ENCODE measurements around the gene POLR2L.

The POLR2L gene

DNA sequence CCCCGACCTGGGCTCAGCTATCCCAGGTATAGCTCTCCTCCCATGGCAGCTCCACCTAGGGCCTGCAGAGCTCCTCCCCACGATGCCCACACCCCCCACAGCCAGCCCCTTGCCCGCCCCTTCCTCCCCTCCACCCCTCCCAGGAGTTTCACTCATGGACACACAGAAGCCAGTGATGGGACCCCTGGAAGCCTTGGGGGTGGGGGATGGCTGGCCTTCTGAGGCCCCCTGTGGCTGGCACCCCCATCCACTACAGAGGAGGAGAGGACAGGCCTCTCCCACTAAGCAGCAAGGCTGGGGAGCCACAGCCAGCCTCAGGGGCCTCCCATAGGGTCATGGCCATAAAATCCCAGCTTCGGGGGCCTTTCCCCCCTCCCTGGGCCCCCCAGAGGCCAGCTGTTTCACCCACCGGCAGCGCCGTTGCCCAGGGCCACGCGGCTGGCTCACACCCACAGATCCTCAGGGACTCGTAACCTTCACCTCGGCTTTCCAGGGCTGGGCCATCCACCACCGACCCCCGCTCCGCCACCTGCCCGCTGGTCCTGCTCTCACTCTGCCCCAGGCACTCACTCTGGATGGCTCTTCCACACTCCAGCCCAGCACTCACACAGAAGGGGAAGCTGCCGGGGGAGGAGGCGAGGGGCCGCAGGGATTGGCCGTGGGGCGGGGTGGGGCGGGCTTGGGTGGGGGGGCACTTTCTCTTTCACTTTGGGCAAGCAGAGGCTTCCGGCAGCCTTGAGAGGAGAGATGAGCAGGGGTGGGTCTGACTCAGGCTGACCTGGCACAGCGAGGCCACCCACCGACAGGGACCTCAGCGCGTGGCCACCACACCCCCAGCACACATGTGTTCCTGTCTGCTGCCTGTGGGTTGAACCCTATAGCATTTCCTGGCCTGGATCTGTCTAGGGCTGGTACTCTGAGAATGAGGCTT, 46.4 kb downstream of the POLR2L start:
- H3K4me1 ChIP-seq (ENCODE audit: control insufficient read depth in 1 of 2, insufficient read depth in 1 of 2, low read depth in 1 of 2, low read length in 1 of 2), result peaks cover 26 to 35% of the 10 kb centered on the region in 2 experiments
- TF ChIP-seq, protein P1, sequence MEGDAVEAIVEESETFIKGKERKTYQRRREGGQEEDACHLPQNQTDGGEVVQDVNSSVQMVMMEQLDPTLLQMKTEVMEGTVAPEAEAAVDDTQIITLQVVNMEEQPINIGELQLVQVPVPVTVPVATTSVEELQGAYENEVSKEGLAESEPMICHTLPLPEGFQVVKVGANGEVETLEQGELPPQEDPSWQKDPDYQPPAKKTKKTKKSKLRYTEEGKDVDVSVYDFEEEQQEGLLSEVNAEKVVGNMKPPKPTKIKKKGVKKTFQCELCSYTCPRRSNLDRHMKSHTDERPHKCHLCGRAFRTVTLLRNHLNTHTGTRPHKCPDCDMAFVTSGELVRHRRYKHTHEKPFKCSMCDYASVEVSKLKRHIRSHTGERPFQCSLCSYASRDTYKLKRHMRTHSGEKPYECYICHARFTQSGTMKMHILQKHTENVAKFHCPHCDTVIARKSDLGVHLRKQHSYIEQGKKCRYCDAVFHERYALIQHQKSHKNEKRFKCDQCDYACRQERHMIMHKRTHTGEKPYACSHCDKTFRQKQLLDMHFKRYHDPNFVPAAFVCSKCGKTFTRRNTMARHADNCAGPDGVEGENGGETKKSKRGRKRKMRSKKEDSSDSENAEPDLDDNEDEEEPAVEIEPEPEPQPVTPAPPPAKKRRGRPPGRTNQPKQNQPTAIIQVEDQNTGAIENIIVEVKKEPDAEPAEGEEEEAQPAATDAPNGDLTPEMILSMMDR (IDR thresholded peaks at IDR 0.05), result peak; percentile 34

DNA sequence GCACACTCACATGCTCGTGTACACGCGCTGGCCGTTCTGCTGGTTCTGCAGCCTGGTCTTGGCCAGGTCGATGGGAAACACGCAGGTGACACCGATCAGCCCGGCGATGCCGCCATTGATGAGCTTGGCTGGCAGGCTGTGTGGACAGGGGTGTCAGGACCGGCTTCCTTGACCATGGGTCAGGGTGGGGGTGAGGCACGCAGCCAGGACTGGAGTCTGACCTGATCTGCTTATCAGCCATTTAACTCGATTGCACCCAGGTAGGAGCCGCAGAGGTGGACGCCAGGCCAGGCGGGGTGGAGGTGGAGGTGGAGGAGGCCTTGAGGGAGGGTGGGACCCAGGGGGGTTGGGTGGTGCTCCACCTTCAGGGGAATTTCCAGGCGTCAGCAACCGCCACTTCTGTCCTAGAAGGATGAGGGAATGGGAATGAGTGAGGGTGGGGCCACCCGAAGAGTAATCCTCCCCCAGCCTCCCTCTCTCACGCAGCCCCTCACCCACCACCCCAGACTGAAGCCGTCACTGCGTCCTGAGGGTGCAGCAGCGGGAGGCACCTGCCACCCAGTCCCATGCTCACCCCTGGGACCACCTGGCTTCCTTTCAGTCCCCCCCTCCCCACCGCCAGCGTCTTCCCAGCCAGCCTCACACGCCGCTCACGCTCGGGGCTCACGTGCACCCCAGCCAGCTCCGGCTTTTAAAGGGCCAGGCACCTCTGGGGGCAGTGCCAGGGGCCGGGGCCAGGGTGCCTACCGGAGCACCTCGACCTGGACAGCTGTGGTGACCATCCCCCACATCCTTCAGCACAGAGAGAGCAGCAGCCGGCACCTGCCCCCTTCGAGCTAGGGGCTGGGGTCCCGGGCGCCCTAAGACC, 47.3 kb downstream of the POLR2L start:
- TF ChIP-seq, protein P1 (IDR thresholded peaks at IDR 0.05), result no peak
- H3K27ac ChIP-seq, result no peak overlapping the region
- H3K9me3 ChIP-seq, result no peaks in the 10 kb centered on the region
- peak overlapping the region in 1 of 2 experiments; percentile 90 for H3K4me3 ChIP-seq (ENCODE audit: low read depth in 1 of 2, low read length in 1 of 2)
- H3K27me3 ChIP-seq, result peaks cover 13% of the 10 kb centered on the region
- peaks cover 7% of the 10 kb centered on the region for H3K36me3 ChIP-seq
- peaks cover 26 to 35% of the 10 kb centered on the region in 2 experiments for H3K4me1 ChIP-seq (ENCODE audit: control insufficient read depth in 1 of 2, insufficient read depth in 1 of 2, low read depth in 1 of 2, low read length in 1 of 2)

More for the DNA sequence above, 46.4 kb downstream of the POLR2L start:
- Histone ChIP-seq H3K4me3 (ENCODE audit: low read depth in 1 of 2, low read length in 1 of 2) (peak overlapping the region; percentile 58 to 90), H3K36me3 (peaks cover 7% of the 10 kb centered on the region), H3K9me3 (no peaks in the 10 kb centered on the region), H3K27ac (peak overlapping the region; percentile 82), H3K27me3 (peaks cover 4% of the 10 kb centered on the region)

DNA sequence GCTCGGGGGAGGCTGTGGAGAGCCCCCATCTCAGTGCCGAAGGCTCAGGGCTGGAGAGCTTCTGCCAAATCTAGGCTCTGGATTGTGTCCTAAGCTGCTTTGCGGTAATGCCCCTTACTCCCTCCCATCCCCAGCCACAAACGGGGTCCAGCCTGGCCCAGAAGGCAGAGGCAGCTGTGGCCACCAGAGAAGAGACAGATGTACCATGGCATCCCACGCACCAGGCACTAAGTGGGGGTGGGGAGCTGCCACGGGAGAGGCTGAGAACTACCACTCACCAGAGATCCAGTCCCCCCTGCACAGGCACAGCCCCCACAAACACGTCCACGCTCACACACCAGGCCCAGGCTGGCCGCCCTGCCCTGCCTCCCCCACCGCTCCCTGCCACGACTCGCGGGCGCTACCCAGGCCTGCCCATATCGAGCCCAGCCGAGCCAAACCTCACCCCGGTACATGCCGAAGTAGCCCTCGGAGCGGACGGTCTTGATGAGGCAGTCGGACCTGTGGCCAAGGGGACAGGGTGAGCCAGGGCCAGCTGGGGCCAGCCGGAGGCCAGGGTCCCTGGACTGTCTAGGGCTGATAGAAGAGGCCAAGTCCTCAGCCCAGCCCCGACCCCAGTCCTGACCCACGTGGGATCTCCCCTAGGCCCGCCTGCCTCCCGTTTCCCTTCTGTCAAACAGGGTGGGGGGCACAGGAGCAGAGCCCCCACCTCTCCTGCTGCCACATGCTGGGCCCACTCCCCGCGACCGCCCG, 48.1 kb downstream of the POLR2L start:
- no peaks in the 10 kb centered on the region for H3K9me3 ChIP-seq
- H3K27me3 ChIP-seq, result peaks cover 21% of the 10 kb centered on the region
- peaks cover 7% of the 10 kb centered on the region for H3K36me3 ChIP-seq
- no peak overlapping the region for H3K4me3 ChIP-seq (ENCODE audit: low read depth in 1 of 2, low read length in 1 of 2)
- TF ChIP-seq, protein P1 (IDR thresholded peaks at IDR 0.05), result no peak
- H3K27ac ChIP-seq, result no peak overlapping the region
- peaks cover 26 to 37% of the 10 kb centered on the region in 2 experiments for H3K4me1 ChIP-seq (ENCODE audit: control insufficient read depth in 1 of 2, insufficient read depth in 1 of 2, low read depth in 1 of 2, low read length in 1 of 2)

DNA sequence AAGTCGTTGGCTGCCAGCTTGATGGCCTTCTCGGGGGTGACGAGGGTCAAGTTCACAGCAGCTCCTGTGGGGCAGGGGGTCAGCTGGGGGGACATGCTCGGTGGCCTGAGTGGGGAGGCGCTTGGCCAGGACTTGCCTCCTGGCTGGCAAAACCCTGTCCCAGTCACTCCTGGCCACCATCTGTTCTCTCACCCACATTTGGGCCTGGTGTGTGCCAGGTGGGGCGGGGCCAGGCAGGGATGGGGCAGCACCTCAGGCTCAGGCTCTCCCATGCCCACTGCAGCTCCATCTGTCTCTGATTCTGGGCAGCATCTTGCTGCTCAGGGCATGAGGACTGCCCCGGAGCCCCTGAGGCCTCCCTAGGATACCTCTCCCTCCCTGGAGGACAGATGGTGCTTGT, 48.8 kb downstream of the POLR2L start:
- Histone ChIP-seq H3K36me3 (peaks cover 7% of the 10 kb centered on the region), H3K4me1 (ENCODE audit: control insufficient read depth in 1 of 2, insufficient read depth in 1 of 2, low read depth in 1 of 2, low read length in 1 of 2) (peaks cover 25 to 36% of the 10 kb centered on the region in 2 experiments), H3K4me3 (ENCODE audit: low read depth in 1 of 2, low read length in 1 of 2) (no peak overlapping the region), H3K9me3 (no peaks in the 10 kb centered on the region), H3K27ac (no peak overlapping the region), H3K27me3 (peaks cover 28% of the 10 kb centered on the region)
- TF ChIP-seq, protein P1 (IDR thresholded peaks at IDR 0.05), result no peak

DNA sequence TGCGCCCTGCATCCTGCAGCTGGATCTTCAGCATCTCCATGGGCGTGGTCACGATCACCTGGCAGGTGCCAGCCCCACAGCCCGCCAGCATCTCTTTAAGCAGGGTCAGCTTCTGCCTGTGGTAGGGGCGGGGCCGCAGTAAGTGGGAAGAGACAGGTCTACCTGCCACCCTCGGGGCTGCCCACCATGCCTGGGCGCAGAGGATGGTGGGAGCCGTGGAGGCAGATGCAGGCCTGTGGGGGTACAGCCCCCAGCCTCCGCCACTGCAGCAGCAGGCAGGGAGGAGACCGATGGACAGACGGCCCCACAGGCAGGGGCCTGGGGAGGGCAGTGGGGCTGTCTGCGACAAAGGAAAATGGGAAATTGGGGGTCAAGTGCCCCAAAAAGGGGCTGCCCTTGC, 49.5 kb downstream of the POLR2L start:
- H3K36me3 ChIP-seq, result peaks cover 7% of the 10 kb centered on the region
- H3K27me3 ChIP-seq, result peaks cover 35% of the 10 kb centered on the region
- peaks cover 22 to 31% of the 10 kb centered on the region in 2 experiments for H3K4me1 ChIP-seq (ENCODE audit: control insufficient read depth in 1 of 2, insufficient read depth in 1 of 2, low read depth in 1 of 2, low read length in 1 of 2)
- no peaks in the 10 kb centered on the region for H3K9me3 ChIP-seq
- H3K27ac ChIP-seq, result no peak overlapping the region
- TF ChIP-seq, protein P1 (IDR thresholded peaks at IDR 0.05), result no peak
- H3K4me3 ChIP-seq (ENCODE audit: low read depth in 1 of 2, low read length in 1 of 2), result no peak overlapping the region

Data from neutrophil (primary cell).